ENCODE data around the gene NAT14.

The NAT14 gene

DNA sequence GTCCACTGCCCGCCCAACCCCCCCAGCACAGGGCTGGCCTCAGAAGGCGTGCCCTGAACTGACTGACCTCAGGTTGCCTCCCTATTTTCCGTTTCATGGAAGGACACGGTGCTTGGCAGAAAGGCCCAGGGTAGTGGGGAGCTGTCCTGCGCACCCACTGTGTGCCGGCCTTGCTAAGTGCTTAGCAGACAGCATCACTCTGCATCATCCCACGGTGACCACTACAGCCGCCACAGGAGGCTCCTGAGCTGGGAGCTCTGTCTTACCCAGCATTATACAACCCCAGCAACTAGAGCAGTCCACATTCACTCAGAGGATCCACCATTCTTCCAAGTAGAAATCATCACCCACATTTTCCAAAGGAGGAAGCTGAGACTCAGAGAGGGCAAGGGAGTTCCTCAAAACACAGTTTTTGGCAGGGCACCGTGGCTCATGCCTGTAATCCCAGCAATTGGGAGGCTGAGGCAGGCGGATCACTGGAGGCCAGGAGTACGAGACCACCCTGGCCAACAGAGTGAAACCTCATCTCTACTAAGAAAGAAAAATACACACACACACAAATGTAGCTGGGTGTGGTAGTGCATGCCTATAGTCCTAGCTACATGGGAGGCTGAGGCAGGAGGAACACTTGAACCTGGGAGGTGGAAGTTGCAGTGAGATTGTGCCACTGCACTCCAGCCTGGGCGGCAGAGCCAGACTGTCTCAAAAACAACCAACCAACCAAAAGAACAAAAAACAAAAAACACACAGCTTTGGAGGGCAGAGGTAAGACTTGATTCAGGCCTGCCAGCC is 50.4 kb downstream of the NAT14 start:
- no peaks in the 10 kb centered on the region for H3K9me3 ChIP-seq (replicated peaks; ENCODE audit: insufficient read depth, low read length)
- no peak overlapping the region for H3K4me2 ChIP-seq (ENCODE audit: low read depth, low read length)
- no peaks in the 10 kb centered on the region for H3K9me2 ChIP-seq (replicated peaks; ENCODE audit: insufficient read depth, low read length)
- no peak overlapping the region for H2AFZ ChIP-seq (ENCODE audit: low read length)
- no peaks in the 10 kb centered on the region for H3K79me2 ChIP-seq (ENCODE audit: low read length)
- H3K4me1 ChIP-seq (ENCODE audit: low read length): no peaks in the 10 kb centered on the region
- H3K27me3 ChIP-seq (replicated peaks; ENCODE audit: insufficient read depth, low read length): peaks cover 64% of the 10 kb centered on the region
- H3K27ac ChIP-seq (ENCODE audit: low read length): no peak overlapping the region
- H3K36me3 ChIP-seq (replicated peaks; ENCODE audit: insufficient read depth, low read length): no peaks in the 10 kb centered on the region
- TF ChIP-seq EZH2phosphoT487 (IDR thresholded peaks at IDR 0.05; ENCODE audit: low read length) (no peak), EZH2 (optimal IDR thresholded peaks at IDR 0.05; ENCODE audit: low read depth, low read length) (no peak)
- TF ChIP-seq, protein P1, sequence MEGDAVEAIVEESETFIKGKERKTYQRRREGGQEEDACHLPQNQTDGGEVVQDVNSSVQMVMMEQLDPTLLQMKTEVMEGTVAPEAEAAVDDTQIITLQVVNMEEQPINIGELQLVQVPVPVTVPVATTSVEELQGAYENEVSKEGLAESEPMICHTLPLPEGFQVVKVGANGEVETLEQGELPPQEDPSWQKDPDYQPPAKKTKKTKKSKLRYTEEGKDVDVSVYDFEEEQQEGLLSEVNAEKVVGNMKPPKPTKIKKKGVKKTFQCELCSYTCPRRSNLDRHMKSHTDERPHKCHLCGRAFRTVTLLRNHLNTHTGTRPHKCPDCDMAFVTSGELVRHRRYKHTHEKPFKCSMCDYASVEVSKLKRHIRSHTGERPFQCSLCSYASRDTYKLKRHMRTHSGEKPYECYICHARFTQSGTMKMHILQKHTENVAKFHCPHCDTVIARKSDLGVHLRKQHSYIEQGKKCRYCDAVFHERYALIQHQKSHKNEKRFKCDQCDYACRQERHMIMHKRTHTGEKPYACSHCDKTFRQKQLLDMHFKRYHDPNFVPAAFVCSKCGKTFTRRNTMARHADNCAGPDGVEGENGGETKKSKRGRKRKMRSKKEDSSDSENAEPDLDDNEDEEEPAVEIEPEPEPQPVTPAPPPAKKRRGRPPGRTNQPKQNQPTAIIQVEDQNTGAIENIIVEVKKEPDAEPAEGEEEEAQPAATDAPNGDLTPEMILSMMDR (IDR thresholded peaks at IDR 0.05; ENCODE audit: low read length): no peak
- no peaks in the 10 kb centered on the region for H4K20me1 ChIP-seq (ENCODE audit: insufficient read depth, low read length)
- DNase-seq: no peak
- no peak overlapping the region for H3K9ac ChIP-seq (ENCODE audit: low read length)
- no peaks in the 10 kb centered on the region for H3F3A ChIP-seq (ENCODE audit: insufficient read depth, low read length)
- H3K4me3 ChIP-seq (ENCODE audit: low read length): no peak overlapping the region

DNA sequence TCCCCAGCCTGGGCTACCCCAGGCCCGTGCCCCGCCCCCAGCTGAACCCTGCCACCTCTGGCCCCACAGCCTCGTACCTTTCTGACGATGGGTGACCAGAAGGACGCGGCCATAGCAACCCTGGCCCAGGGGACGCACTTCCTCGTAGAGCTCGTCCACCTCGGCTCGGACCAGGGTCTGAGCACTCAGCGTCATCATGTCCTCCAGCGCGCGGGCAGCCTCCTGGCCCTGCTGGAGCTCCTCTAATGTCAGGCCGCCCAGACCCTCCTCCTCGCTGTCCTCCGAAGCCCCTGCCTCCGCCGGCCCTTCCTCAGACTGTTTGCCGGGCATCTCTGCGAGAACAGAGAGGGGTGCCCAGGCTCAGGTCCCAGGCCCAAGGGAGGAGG is 51.0 kb downstream of the NAT14 start:
- no peaks in the 10 kb centered on the region for H3K9me2 ChIP-seq (replicated peaks; ENCODE audit: insufficient read depth, low read length)
- H2AFZ ChIP-seq (ENCODE audit: low read length): no peak overlapping the region
- H3K36me3 ChIP-seq (replicated peaks; ENCODE audit: insufficient read depth, low read length): no peaks in the 10 kb centered on the region
- H3K4me1 ChIP-seq (ENCODE audit: low read length): no peaks in the 10 kb centered on the region
- no peak overlapping the region for H3K4me2 ChIP-seq (ENCODE audit: low read depth, low read length)
- no peaks in the 10 kb centered on the region for H3K9me3 ChIP-seq (replicated peaks; ENCODE audit: insufficient read depth, low read length)
- TF ChIP-seq, protein P1 (IDR thresholded peaks at IDR 0.05; ENCODE audit: low read length): no peak
- TF ChIP-seq EZH2 (optimal IDR thresholded peaks at IDR 0.05; ENCODE audit: low read depth, low read length) (no peak), EZH2phosphoT487 (IDR thresholded peaks at IDR 0.05; ENCODE audit: low read length) (no peak)
- H3K27me3 ChIP-seq (replicated peaks; ENCODE audit: insufficient read depth, low read length): peaks cover 67% of the 10 kb centered on the region
- no peak overlapping the region for H3K9ac ChIP-seq (ENCODE audit: low read length)
- no peak overlapping the region for H3K27ac ChIP-seq (ENCODE audit: low read length)
- H3K4me3 ChIP-seq (ENCODE audit: low read length): no peak overlapping the region
- no peaks in the 10 kb centered on the region for H4K20me1 ChIP-seq (ENCODE audit: insufficient read depth, low read length)
- no peaks in the 10 kb centered on the region for H3K79me2 ChIP-seq (ENCODE audit: low read length)
- H3F3A ChIP-seq (ENCODE audit: insufficient read depth, low read length): no peaks in the 10 kb centered on the region
- DNase-seq: no peak

DNA sequence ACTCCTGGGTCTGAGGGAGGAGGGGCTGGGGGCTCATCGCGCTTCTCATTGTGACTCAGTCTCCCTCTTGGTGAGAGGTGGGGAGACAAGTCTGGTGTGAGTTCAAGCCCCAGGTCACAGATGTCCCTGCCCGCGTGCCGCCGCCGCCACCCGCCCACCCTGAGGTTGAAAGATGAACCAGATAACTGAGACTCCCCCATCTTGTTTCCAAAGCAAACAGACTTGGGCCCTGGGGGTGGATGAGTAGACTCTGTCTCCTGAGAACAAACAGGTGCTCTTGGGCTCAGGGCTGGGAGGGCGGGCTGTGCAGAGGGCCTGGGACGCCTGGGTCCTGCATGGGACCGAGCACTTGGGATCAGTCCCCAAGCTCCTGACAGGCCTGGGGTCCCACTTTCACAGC is 51.4 kb downstream of the NAT14 start:
- Histone ChIP-seq H3K36me3 (replicated peaks; ENCODE audit: insufficient read depth, low read length) (no peaks in the 10 kb centered on the region), H3F3A (ENCODE audit: insufficient read depth, low read length) (no peaks in the 10 kb centered on the region), H3K9me2 (replicated peaks; ENCODE audit: insufficient read depth, low read length) (no peaks in the 10 kb centered on the region), H3K9me3 (replicated peaks; ENCODE audit: insufficient read depth, low read length) (no peaks in the 10 kb centered on the region), H3K4me2 (ENCODE audit: low read depth, low read length) (no peak overlapping the region), H3K4me1 (ENCODE audit: low read length) (no peaks in the 10 kb centered on the region), H3K79me2 (ENCODE audit: low read length) (no peaks in the 10 kb centered on the region), H3K27me3 (replicated peaks; ENCODE audit: insufficient read depth, low read length) (peaks cover 67% of the 10 kb centered on the region), H3K4me3 (ENCODE audit: low read length) (no peak overlapping the region), H2AFZ (ENCODE audit: low read length) (no peak overlapping the region), H4K20me1 (ENCODE audit: insufficient read depth, low read length) (no peaks in the 10 kb centered on the region), H3K27ac (ENCODE audit: low read length) (no peak overlapping the region), H3K9ac (ENCODE audit: low read length) (no peak overlapping the region)
- TF ChIP-seq EZH2phosphoT487 (IDR thresholded peaks at IDR 0.05; ENCODE audit: low read length) (no peak), EZH2 (optimal IDR thresholded peaks at IDR 0.05; ENCODE audit: low read depth, low read length) (no peak)
- TF ChIP-seq, protein P1 (IDR thresholded peaks at IDR 0.05; ENCODE audit: low read length): no peak
- DNase-seq: no peak

Measured in MM.1S (cell line).